SH-SY5Y (cell line): Measurements from ENCODE around the gene BUD13.

Experiments used
- GATA2 ChIP-seq: IDR thresholded peaks from 2 replicates; pipeline ENCODE4 v1.6.1; 2011; ENCODE audit warnings: mild to moderate bottlenecking, low read depth, low read length

The BUD13 gene

GRCh38 chr11:116700586-116701220 lies 72.1 kb downstream of the BUD13 start:
- TF ChIP-seq GATA2 = no peak
